Lower leg skin (tissue), 3 donors: ENCODE data around the gene MGMT.

Experiments
- CTCF ChIP-seq, 3 donors: fragments of 450-650 bp; IDR thresholded peaks; one replicate each; pipeline ENCODE4 v1.5.1; 2016; ENCODE audit warnings: antibody characterized with exemption in 3 of 3, mild to moderate bottlenecking in 3 of 3, moderate library complexity in 2 of 3
- POLR2A ChIP-seq, 2 donors: fragments of 450-650 bp; IDR thresholded peaks; one replicate each; pipeline ENCODE4 v1.6.1; 2016 to 2017; ENCODE audit warnings: antibody characterized with exemption in 2 of 2, mild to moderate bottlenecking in 1 of 2, moderate library complexity in 1 of 2

- TF ChIP-seq CTCF (IDR thresholded peaks at IDR 0.05) (no peak), POLR2A (IDR thresholded peaks at IDR 0.05) (no peak)
Measured at GRCh38 chr10:129816656-129817045, 349.6 kb downstream of the MGMT start.
